Left cardiac atrium (tissue), 4 donors: Measurements from ENCODE around the gene MYL6B. TPM values are rescaled to one million over a fixed set of nuclear protein-coding genes. Genes with fewer than 3 reads are reported as not detected.
"Not testable (repeated sequence)": the region's sequence is repeated elsewhere in the genome, so short reads cannot be mapped to it uniquely, and the experiment has no call there.

Source experiments
- ATAC-seq, 2 donors: fragments of 200-7000 bp; cut with Tn5 transposase; one replicate each; pipeline ENCODE4 v1.9.1; 2020; ENCODE audit warnings: mild to moderate bottlenecking in 2 of 2, moderate library complexity in 2 of 2
- DNase-seq: peaks from one replicate; pipeline ENCODE4 v3.0.0-alpha.2; 2020
- intact Hi-C, 2 donors: fragments of 100-400 bp; cut with DNase I; formaldehyde crosslinking; loops; one replicate each; pipeline versions ENCODE4 v1.14.1 to v1.15.1; 2022 to 2023
- long read RNA-seq: library from polyadenylated mRNA; unstranded; transcript quantifications from one replicate; pipeline ENCODE4 v2.0.0, GENCODE V29; 2021
- total RNA-seq, 2 donors: library from RNA; stranded (reverse); fragmentation: NEBNext Ultra II Directional; extraction: Animal tissue kit (Norgen Biotek cat#: 25700); gene quantifications; one replicate each; pipeline ENCODE4 v1.2.1, GENCODE V29; 2021
- donor health status: DM: no; HTN: yes; CAD: no.
- donor health status: DM: no; HTN: yes; CAD: no; lungs with severe emphysema.
- donor health status: DM: yes; HTN: yes; CAD: no.
- donor health status: Dilated cardiomyopathy.

Gene MYL6B
- total RNA-seq, result 10 to 100 TPM; 40.5 to 42.5 TPM
- long read RNA-seq, partial matches to known transcripts, result 0 of 4 reads
- long read RNA-seq, other reads (novel, unspliced or antisense), result 3 of 4 reads

- peak; percentile 97 for DNase-seq
- intact Hi-C loops, result no loop called here
Measured at GRCh38 chr12:56152132-56152755, at the start of gene MYL6B. Gene MYL6B (plus strand): TSS chr12:56152587. CDS start chr12:56153919, 1,332 bp downstream.

GRCh38 chr12:56102683-56103065 lies 49.7 kb upstream of the MYL6B start:
- intact Hi-C loops, result loop anchor here in 1 of 2 donors (10.0 kb wide), 2 partner anchors 58 to 108 kb away; partner anchors contain the start of genes RPS26 and SUOX
- ATAC-seq, result no peak
- no peak for DNase-seq

More at GRCh38 chr12:56152132-56152755, at the start of gene MYL6B:
- peak; percentile 96 to 97 for ATAC-seq

GRCh38 chr12:56103066-56103711 lies 49.2 kb upstream of the MYL6B start:
- intact Hi-C loops, result loop anchor here in 1 of 2 donors (10.0 kb wide), 2 partner anchors 58 to 108 kb away; partner anchors contain the start of genes RPS26 and SUOX
- DNase-seq (no peak), ATAC-seq (no peak)

GRCh38 chr12:56103823-56104108 lies 48.6 kb upstream of the MYL6B start:
- intact Hi-C loops, result loop anchor here in 1 of 2 donors (10.0 kb wide), 2 partner anchors 59 to 109 kb away; partner anchors contain the start of genes RPS26 and SUOX
- ATAC-seq (no peak), DNase-seq (no peak)

DNA sequence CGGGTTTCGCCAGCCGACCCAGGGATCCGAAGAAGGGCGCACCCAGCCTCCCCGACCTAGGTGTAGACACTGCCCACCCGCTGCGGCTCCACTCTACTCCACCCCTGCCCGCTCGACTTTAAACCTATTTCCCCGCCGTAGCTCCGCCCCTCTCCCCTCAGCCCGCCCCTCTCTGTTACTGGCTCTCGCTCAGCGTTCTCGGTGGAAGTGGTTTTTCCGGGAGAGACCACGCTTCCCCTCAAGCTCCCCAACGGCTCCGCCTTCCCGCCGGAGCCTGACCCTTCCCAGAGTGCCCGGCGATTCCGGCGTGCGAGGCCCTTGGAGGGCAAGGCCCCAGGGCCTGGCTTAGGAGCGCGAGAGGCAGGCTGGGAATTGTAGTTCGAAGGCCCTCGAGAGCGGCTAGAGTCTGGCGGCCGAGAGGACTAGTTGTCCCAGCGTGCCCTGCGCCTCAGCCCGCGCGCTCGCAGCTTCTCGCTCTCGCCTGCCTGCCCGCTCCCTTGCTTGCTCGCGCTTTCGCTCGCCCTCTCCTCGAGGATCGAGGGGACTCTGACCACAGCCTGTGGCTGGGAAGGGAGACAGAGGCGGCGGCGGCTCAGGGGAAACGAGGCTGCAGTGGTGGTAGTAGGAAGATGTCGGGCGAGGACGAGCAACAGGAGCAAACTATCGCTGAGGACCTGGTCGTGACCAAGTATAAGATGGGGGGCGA lies 48.1 kb upstream of the MYL6B start, which contains the start of gene PA2G4:
Gene PA2G4 (plus strand): TSS at position 451 of the 706 bp plus-strand sequence. CDS start 179 bp downstream, at position 630.
- intact Hi-C loops, result loop anchor here in 1 of 2 donors (10.0 kb wide), 2 partner anchors 59 to 109 kb away; partner anchors contain the start of genes RPS26 and SUOX
- ATAC-seq (peak; percentile 98 to 99), DNase-seq (peak; percentile 99)

DNA sequence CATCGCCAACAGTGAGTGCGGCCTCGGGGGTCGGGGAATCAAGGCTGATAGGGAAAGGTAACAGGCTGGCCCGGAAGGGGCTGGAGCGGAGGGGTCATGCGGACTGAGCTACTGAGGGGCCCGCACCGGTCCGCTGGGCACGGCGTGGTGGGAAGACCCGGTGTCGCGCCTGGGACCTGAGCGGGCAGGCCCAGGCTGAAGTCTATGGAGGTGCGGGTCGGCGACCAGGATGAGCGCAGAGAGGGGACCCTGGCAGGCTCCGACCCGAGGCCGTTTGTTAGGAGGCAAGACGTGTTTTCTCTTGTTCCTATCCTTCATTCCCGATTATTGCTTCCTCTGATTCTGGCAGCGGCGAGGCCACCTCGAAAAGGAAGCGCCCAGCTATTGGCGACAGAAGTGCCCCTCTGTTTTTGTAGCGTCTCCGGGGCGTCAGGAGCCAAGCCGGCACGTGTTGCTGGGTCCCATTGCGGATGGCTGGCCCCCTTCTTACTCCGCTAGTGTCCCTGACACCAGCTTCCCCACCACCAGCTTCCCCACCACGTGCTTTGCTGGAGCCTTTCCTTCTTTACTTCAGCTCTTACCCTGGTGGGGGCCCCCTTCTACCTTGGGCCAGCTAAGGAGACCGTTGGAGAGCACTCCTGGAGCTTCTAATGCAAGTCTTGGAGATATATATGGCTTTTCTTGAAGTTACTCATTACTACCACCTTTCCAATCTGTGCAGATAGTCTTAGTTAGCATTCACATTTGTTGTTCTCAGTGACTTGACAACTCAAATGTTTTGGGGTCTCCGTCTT lies 47.4 kb upstream of the MYL6B start:
- intact Hi-C loops, result loop anchor here in 1 of 2 donors (10.0 kb wide), 2 partner anchors 60 to 110 kb away; partner anchors contain the start of genes RPS26 and SUOX
- peak; percentile 27 to 45 for ATAC-seq
- no peak for DNase-seq

DNA sequence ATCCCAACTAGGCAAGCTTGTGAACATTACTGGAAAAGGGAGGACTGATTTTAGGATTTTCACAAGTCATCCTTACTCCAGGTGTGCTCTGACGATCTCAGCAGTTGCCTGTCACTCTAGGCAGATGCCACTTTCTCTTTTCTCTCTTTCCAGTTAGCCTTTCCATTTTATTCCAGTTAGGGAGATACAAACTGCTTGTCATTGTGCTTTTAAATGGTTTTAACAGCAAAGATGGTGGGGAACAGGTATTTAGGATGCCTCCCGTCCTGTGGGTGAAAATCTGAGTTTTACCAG lies 46.8 kb upstream of the MYL6B start:
- no peak for ATAC-seq
- intact Hi-C loops, result loop anchor here in 1 of 2 donors (10.0 kb wide), 2 partner anchors 61 to 111 kb away; partner anchors contain the start of genes RPS26 and SUOX

GRCh38 chr12:56107242-56107641 lies 45.1 kb upstream of the MYL6B start:
- DNase-seq, result no peak
- intact Hi-C loops, result loop anchor here in 1 of 2 donors (10.0 kb wide), 2 partner anchors 62 to 112 kb away; partner anchors contain the start of genes RPS26 and SUOX
- no peak for ATAC-seq

More for the DNA sequence above, 46.8 kb upstream of the MYL6B start:
- no peak for DNase-seq

- no peak for ATAC-seq
- intact Hi-C loops, result no loop called here
- DNase-seq, result no peak
Measured at GRCh38 chr12:56110571-56110970, 41.8 kb upstream of the MYL6B start.

- DNase-seq (no peak), ATAC-seq (no peak)
- intact Hi-C loops, result no loop called here
Measured at GRCh38 chr12:56114084-56114483, 38.3 kb upstream of the MYL6B start.

GRCh38 chr12:56115329-56115728 lies 37.1 kb upstream of the MYL6B start:
- DNase-seq (peak; percentile 53), ATAC-seq (no peak)
- intact Hi-C loops, result loop anchor here in 1 of 2 donors (5.0 kb wide), 1 partner anchor 42 kb away; the partner anchor contains the start of gene MYL6

- intact Hi-C loops, result loop anchor here in 1 of 2 donors (5.0 kb wide), 1 partner anchor 41 kb away; the partner anchor contains the start of gene MYL6
- ATAC-seq (peak; percentile 79), DNase-seq (peak; percentile 94)
Measured at GRCh38 chr12:56116267-56117081, 35.9 kb upstream of the MYL6B start, which contains the start of gene RPL41. Gene RPL41 (plus strand): TSS chr12:56116633.

DNA sequence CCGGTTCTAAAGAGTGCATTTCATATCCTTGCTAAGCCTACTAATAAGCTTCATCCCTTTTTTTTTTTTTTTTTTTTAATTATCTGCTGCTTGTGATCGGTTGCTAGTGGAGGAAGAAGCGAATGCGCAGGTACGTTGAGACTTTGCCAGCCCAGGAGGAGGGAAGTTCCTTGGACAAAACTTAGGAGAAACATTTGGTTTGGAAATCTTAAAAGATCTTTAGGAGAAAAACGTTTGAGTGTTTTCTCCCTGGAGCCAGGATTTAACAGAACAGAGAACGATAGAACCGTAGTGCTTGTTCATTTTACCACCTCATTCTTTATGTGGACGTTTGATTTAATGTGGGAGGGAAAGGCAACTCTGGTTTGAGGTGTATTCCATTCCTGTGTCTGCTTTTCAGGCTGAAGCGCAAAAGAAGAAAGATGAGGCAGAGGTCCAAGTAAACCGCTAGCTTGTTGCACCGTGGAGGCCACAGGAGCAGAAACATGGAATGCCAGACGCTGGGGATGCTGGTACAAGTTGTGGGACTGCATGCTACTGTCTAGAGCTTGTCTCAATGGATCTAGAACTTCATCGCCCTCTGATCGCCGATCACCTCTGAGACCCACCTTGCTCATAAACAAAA lies 35.2 kb upstream of the MYL6B start:
- DNase-seq, ATAC-seq: not testable (repeated sequence)
- intact Hi-C loops, result loop anchor here in 1 of 2 donors (5.0 kb wide), 1 partner anchor 40 kb away; the partner anchor contains the start of gene MYL6

DNA sequence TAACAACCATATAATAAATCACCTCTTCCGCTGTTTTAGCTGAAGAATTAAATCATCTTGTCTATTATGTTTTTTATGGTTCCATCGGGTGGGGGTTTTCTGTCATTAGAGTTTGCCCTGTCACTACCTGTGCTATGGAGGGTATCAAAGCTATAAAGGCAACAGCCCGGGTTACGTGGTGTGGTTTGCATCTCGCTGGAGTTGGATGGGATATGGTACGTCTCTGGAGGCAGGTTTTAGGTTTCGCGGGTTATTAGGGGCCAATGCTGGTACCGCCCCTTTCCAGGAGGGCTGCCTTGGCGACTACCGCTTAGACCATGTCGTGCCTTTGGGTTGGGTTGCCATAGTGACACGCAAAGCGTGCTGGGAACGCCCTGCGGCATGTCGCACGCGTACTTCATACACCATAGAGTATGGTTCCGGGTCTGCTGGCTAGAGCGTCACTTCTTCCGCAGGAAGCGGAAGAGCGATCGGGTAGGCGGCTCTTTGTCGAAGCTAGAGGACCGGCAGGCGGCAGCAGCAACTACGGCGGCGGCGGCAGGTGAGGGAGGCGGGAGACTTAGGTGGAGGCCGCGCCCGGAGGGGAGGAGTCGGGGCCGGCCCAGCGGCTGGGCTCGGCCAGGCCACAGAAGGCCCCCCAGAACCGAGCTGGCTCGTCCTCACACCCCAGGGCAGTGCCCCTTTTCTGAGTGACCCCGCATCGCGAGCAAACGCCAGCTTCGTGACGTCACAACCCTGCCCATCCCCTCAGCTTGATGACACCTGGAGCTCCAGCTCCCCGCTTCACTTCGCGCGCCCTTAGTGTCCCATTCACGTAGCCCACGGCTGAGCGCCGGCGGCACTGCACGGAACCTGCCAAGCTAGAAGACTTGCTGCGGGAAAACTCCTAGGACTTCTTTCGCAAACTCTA lies 34.4 kb upstream of the MYL6B start, which contains the start of gene ZC3H10:
Gene ZC3H10 (plus strand): TSS at position 489 of the 910 bp plus-strand sequence. CDS start 2,297 bp downstream, outside the sequence.
- intact Hi-C loops, result loop anchor here in 1 of 2 donors (2.0 to 5.0 kb wide), 2 partner anchors 39 to 71 kb away; partner anchors contain the start of genes MYL6 and SMARCC2
- peak; percentile 84 to 87 for ATAC-seq
- DNase-seq, result peak; percentile 98

DNA sequence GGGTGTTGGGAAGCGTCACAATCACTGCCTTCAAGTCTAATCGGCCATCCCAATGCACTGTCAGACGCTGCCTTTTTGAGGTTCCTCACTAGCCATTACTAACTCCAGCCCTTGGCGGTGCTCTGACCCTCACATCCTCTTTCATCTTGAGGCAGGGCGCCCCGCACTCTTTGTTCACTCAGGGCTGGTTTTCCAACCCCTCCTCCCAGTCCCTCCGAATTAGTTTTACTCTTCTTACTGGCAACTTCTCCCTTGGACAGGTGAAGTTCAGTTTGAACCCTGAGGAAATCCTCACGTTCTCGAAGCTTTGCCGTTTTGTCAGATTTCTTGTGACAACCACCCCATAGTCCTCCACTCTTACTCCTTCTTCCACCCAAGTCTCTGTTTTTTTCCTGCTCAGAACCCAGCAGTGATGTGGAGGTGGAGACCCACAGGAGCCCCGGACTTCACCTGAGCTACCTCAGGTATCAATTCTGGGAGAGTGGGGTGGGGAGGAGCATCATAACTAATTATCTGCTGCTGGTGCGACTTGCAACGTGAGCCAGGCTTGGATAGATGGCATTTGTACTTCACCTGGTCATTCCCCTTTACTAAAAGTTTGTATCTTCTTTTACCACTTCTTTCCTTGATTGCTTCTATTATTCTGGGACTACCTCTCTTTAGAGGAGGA lies 33.6 kb upstream of the MYL6B start:
- intact Hi-C loops, result loop anchor here in 1 of 2 donors (2.0 to 5.0 kb wide), 2 partner anchors 38 to 70 kb away; partner anchors contain the start of genes MYL6 and SMARCC2
- no peak for DNase-seq

More for the DNA sequence above, 33.6 kb upstream of the MYL6B start:
- ATAC-seq, result no peak
